LNCaP clone FGC (cell line): ENCODE results near the gene UNC13D.

Experiments used
- DNase-seq: peaks from one replicate; pipeline ENCODE4 v3.0.0-alpha.2; 2011; ENCODE audit warnings: low read depth
- H3K4me3 ChIP-seq: 2 replicates; pipeline ENCODE4 v1.5.1; 2011; ENCODE audit warnings: mild to moderate bottlenecking, low read depth, low read length, control low read depth
- TF ChIP-seq, protein P1 (sequence below): IDR thresholded peaks from 2 replicates; pipeline ENCODE4 v1.5.1; 2012; ENCODE audit warnings: mild to moderate bottlenecking; ENCODE audit not compliant: control insufficient read depth, insufficient read depth; ENCODE audit errors: extremely low read depth

The UNC13D gene

DNA sequence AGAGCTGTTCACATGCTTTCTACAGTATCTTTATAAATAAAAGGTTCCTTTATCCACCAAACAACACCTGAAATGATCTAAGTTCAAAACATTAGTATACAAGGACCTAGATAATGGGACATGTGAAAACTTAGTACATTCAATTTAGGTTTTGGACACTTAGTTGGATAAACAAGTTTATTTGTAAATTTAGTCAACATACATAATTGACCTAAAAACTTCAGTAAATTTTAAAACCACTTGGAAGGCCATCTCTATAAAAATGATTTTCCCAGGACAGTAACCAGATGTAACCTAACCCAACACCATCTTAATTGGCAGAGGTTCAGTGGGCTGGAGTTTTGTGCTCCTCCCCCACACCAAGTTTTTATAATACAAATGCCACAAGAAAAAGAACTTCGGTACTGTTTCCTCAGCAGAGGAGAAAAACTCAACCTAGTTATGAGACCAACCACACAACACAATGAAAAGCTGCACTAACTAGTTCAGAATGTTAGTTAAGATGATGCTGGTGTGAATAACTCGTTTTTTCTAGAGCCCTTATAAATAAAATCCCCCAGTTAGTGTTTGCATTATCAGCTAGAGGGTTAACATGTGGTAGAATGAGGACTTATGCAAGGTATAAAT lies 66.8 kb downstream of the UNC13D start:
- TF ChIP-seq, protein P1, sequence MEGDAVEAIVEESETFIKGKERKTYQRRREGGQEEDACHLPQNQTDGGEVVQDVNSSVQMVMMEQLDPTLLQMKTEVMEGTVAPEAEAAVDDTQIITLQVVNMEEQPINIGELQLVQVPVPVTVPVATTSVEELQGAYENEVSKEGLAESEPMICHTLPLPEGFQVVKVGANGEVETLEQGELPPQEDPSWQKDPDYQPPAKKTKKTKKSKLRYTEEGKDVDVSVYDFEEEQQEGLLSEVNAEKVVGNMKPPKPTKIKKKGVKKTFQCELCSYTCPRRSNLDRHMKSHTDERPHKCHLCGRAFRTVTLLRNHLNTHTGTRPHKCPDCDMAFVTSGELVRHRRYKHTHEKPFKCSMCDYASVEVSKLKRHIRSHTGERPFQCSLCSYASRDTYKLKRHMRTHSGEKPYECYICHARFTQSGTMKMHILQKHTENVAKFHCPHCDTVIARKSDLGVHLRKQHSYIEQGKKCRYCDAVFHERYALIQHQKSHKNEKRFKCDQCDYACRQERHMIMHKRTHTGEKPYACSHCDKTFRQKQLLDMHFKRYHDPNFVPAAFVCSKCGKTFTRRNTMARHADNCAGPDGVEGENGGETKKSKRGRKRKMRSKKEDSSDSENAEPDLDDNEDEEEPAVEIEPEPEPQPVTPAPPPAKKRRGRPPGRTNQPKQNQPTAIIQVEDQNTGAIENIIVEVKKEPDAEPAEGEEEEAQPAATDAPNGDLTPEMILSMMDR, result no peak
- peak overlapping the region; percentile 75 for H3K4me3 ChIP-seq
- no peak for DNase-seq
